ENCODE measurements around the gene CHD9.

The CHD9 gene

DNA sequence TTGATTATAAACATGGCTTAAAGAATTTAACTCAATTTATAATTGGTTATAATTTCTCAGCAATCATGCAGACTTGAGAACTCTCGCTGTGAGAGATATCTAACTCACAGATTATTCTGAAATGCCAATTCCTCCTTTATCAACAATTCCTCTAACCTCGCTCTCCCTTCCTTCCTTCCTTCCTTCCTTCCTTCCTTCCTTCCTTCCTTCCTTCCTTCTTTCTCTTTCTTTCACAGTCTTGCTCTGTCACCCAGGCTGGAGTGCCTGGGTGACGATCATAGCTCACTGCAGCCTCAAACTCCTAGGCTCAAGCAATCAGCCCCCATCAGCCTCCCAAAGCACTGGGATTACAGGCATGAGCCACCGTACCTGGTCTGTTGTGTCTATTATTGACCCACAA is 42.4 kb downstream of the CHD9 start:
- FAIRE-seq: no peak

DNA sequence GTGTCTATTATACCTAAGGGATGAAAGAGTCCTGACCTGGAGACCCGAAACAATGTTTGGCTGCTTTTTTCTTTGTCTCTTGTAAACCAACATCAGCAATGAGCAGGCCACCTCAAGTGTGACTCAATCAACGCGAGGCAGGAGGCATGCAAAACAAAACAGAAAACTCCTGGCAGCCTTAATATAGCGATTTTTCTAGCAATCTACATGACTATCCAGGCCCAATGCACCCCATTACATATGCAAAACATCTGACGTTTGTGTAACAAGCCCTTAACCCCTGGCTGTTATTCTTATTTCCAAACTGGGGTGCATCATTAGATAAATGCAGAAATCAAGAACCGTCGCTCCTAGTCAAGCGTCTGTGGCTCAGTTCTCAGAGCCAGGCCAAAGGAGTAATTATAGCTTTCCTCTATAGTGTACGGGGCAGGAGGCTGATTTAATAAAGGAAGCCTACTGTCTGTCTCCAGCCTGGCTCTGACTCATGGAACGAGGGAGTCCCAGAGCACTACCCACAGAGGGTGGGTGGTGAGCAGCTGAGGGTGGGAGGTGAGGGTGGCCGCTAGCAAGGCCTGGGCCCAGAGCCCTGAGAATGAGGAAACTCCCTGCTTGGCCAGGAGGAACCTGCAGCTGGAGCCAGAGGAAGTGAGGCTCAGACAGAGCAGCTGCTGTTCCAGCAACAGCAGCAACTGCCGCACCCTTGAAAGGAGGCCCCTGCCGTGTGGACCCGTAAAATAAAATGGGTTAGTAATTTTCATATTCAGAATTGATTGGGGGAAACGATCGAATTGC is 43.9 kb downstream of the CHD9 start:
- FAIRE-seq: no peak

DNA sequence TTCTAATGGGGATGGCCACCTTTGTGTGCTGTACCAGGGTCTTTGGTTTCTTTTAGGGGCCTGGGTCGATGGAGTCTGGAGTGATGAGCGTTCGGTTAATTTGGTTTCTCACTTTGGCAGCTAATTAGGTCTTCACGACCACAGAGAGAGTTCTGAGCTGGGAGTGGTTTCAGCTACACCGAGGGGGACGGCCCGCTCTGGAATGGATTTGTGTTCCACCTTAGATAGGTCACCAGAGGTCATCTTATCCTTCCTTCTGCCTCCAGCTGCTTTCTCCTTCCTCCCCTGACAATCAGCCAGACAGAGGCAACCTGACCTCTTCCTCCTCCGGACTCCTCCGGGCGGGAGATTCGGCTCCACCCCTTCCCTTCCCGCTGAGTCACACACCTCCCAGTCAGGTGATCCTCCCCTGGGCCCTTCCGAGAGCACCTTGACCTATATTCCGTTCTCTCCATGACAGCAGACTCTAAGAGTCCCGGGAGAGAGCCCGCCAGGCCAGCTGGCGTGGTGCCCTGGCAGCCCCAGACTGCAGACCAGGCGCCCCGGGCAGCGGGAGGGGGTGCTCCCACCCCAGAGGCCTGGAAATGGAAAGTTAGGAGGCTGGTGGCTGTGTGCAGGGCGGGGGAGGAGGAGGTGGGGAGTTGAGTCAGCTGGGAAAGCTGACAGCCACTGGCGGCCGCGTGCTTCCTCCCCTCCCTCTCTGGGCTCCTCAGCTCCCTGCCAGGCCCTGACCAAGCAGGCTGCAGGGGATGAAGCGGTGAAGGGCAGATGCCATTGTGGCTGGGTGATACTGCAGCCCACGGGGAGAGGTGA is 44.7 kb downstream of the CHD9 start:
- FAIRE-seq: peak; percentile 49

DNA sequence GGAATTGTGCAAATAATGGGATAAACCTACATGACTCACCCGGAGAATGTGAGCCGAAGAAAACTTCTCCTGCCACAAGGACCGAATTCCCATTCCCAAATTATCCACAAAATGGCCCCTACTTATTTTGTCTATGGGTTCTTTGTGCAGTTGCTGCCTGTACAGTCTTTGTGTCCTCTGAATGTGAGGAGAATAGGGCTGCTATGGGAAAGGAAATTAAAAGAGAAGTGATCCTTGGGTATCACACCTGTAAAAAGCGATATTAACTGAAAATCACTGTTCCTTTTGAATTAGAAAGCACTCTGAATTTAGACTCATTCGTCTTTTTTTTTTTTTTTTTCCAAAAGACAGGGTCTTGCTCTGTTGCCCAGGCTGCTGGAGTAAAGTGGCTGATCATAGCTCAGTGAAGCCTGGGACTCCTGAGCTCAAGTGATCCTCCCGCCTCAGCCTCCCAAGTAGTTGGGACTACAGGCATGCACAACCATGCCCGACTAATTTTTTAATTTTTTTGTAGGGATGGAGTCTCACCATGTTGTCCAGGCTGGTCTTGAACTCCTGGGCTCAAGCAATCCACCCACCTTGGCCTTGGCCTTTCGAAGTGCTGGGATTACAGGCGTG is 45.4 kb downstream of the CHD9 start:
- no peak for FAIRE-seq

DNA sequence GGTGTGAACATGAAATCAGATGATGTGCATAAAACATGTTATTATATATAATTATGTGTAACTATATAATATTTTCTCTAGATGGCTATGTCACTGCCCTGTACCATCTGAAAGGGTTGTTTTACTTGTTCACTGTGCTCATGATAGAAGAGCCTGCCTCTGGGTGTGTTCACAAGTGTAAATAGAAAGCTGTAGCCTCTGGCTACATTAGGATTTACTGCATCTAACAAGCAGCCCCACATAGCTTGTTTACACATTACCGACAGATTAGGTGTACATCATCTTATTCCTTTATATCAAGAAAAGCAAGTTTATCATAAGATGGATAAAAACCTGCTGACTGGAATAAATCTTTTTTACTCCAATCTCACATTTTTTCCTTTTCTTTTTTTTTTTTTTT is 46.1 kb downstream of the CHD9 start:
- FAIRE-seq: no peak

DNA sequence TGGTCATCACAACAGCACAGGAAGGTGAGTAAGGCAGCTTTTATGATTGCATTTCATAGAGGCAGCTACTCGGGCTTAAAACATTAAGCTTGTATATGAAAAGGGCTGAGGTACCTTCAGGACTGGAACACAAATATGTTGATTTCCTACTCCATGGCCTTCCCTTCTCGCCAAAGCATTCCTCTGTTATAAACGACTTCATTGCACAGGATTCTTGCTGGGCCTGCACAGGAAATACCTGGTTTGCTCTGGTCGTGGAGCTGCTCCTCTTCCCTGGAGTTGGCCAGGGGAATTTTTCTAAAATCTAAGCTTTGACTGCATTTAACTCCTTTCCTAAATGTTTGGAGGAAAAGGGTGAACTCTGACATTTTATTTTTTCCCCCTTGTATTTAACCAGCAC is 49.0 kb downstream of the CHD9 start:
- FAIRE-seq: no peak

DNA sequence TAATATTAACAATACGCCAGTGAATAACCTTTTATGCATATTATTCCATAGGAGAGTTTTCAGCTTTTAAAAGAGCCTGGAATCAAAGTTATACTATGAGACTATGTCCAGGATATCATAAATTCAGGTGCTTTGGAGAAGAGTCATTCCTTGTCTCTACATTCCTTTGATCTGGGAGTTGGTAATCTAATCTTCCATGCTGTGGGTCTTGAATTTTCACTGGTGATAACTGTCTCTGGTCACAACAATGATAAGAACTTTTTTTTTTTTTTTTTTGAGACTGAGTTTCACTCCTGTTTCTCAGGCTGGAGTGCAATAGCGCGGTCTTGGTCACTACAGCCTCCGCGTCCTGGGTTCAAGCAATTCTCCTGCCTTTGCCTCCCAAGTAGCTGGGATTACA is 50.8 kb downstream of the CHD9 start:
- no peak for FAIRE-seq

DNA sequence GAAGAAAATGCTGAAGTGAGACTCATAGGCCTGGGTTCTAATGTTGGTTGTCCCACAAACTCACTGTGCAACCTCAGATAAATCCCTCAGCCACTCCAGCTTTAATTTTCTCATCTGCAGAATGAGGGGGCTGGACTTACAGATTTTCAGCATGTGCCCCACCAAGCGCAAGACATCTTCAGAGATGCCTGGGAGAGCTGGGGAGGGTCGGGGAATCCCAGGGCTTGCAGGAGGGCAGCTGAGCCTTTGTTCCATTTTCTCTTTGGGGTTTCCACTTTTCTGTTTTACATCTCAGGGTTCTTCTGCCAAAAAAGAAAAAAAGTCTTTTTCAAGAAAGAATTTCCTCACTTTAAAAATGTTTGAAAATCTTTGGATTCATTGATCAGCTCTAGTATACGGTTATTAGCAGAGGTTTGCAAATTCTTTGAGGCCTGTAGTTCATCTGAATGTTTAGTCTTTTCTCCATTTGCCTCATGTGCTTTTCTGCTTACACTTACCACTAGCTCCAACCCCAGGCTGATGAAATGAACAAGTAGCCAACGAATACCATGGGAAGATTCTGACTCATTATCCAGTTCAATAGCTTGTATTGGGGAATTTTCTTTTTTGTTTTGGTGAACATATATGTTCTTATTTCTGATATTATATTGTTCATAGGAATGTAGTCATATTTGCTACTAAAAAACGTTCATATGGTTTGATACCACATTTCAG is 56.4 kb downstream of the CHD9 start:
- FAIRE-seq: no peak

DNA sequence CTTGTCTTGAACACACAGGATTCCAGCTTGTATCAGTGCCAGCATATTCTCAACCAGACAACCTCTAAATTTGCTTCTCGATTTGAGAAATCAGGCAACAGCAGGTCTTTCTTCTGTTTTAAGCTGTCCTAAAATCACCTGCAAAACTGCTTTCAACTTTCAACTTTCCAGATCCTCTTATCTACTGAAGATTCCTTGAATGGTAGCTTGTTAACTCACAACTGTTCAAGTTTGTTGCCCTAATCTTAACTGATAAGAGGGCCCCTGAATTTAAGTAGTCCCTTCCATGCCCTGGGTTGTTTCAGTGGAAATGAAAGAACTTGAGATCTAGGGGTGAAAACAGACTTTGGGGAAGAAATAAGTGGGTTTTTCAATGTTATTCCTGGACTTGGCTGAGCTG is 57.2 kb downstream of the CHD9 start:
- FAIRE-seq: no peak

DNA sequence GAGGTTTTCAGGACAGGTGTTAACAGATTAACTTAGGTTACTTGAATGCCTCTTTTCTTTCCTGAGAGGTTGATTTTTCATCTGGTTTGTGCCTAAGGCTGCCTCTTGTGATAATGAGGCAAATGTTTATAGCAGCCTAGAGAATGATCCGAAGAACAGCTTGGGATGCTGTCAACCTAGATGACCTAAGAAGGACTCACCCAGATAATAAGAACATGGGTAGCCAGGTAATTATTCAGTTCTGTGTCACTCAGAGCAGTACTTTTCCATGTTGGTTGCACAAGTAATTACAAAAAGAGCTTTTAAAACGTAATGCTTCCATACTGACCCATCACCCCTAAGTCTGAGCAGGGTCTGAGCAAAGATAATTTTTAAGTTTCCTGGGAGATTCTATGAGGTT is 60.3 kb downstream of the CHD9 start:
- no peak for FAIRE-seq

DNA sequence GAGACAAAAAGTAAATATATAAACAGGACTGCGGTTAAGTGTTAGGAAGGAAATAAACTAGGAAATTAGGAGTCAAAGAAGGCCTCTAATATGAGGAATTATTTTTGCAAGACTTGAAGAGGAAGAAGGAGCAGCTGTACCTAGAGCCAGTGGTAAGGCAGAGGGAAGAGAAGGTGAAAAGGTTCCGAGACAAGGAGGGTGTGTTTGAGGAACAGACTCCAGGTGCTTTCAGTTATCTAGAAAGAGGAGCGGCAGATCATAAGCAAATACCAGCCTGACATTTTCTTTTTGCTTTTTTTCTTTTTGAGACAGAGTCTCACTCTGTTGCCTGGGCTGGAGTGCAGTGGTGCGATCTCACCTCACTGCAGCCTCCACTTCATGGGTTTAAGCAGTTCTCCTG is 61.0 kb downstream of the CHD9 start:
- no peak for FAIRE-seq

DNA sequence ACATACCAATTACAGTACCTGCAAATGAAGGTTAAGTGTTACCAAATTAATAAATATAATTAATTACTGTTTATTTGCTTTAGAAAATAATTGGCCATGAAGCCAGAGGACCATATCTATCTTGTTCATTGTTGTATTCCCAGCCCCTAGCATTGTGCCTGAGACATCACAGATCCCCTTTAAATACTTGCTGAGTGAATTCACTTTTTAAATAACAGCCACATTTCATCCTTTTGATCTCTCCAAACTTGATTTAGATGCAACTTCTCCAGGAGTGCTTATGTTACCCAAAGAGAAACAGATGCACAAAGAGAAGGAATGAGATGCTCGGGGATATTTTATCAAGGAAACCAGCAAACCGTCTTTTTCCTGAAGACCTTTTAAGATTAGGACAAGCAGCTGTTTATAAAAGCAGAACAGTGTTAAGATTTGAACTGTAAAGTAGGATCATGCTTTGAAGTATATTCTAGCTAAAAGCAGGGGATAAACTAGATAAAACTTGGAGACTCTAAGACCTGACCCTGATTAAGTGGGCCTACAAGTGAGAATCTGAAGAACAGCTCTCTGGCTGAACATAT is 66.3 kb downstream of the CHD9 start:
- no peak for FAIRE-seq

DNA sequence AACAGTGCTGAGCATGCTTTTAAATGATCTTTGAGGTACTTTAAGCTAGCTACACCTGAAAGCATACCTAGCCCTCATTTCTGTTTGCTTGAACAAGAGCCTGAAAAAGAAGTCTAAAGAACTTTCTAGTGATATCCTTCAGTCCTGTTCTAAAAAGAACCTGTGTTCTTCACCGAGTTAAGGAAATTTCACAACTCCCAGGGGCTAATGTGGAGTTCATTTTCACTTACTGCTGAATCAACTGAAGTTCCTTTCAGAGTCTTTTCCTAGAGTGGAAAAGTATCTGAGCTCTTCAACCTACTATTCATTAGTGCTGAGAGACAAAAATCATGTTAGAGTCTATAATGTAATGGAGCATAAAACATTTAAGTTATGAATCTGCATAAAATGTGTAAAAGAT is 66.9 kb downstream of the CHD9 start:
- FAIRE-seq: no peak

DNA sequence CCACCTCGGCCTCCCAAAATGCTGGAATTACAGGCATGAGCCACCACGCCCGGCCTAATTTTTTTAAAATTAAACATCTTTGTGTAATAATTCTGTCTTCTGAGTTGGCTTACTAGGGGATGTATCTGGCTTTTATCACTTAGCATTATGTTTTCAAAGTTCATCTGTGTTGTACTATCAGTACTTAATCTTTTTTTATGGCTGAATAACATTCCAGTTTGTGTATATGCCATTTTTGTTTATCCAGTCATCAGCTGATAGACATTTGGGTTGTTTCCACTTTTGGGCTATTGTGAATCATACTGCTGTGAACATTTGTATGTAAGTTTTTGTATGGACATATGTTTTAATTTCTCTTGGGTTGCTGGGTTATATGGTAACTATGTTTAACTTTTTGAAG is 69.0 kb downstream of the CHD9 start:
- no peak for FAIRE-seq

DNA sequence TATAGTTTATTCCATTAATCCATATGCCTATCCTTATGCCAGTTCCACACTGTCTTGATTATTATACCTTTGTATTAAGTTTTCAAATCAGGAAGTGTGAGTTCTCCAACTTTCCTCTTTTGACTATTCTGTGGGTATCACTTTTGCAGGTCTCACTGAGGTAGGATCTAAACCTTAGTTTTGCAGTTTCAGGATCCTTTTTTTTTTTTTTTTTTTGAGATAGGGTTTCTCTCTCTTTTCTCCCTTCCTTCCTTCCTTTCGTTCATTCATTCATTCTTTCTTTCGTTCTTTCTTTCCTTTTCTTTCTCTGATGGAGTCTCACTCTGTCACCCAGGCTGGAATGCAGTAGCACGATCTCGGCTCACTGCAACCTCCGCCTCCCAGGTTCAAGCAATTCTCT is 71.6 kb downstream of the CHD9 start:
- FAIRE-seq: no peak

DNA sequence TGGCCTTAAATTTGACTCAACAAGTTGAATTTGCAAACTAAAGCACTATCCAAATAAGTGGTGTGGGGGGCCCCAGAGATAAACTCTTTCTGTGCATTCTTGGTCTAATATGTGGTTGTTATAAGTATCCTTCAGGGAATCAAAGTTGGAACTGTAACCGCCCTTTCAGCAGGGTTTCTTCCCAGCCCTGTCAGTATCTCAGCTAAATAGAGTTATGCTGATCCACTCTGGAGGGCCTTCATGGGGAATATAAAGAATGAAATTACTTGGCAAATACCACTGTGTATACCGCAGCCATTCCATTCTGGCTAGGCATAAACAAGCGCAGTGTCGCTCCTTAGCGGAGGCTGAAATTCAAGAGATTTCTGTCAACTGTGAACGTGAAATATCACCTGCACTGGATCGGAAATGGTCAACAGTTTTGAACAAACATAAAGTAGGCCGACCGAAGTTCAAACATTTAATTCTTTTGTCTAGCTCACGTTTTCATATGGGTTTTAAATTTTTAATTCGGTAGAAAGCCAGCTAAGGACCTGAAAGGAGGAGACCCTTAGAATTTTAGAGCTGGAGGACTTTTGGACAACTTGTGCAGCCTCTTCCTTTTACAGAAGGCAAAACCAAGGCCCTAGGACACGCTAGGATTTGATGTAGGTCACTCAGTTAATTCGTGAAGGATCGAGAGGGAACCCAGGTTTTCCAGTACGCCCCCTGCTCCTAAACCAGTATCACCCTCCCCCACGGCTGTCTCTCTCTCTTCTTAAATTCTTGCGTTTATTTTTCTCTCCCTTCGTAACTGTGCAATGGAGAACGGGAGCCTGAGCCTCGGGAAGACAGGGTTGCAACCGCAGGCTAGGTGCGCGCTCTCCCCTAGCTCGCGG is 74.7 kb downstream of the CHD9 start:
- peak; percentile 47 for FAIRE-seq

DNA sequence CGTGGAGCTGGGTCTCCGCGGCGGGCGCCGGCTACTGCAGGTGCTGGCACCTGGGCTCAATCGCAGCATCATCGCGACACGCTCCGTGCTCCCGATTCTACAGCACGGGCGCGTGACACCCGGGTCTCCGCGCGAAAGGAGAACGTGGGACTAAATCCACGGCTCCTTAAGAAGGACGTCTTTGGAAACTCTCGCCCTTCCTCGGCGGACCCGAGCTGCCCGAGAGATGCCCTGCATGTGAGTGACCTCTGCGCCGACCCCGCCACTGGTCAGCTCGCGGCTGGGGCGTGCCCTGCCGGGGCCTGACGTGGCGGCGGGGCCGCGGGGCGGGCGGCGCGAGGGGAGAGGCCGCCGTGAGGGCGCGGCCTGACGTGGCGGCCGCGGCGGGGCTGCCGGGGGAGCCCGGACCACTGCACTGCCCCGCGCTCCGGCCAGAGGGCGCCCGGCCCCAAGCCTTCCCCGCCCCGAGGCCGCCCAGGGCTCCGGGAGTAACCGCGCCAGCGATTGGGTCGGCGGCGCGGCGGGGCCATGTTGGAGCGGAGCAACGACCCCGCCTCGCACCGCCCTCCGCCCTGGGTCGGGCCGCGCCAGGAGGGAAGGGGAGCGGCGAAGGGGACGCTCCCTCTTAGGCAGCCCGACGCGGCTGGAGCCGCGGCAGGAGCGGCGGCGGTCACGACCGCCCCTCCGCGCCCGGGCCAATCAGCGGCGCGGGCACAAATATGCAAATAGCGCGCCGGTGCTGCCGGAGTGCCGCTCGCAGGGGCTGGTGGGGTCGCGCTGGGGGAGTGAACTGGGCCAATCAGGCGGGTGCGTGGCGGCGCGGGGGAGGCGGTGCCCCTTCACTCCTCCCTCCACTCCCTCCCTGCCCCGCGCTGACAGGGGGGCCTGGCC is 75.6 kb downstream of the CHD9 start:
- no peak for FAIRE-seq

DNA sequence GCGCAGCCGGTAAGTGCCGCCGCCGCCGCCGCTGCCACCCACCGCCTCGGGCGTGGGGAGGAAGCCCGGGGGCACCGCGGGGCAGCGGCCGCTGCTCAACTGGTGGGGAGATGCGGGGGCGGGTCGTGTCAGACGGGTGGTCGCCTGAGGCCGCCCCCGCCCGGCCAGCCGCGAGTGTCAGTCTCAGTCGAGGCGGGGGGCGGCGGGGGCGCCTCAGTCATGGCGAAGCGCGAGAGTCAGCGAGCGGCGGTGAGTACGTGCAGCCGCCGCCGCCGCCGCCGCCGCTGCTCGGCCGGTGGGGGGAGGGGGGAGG is 76.2 kb downstream of the CHD9 start:
- FAIRE-seq: no peak

DNA sequence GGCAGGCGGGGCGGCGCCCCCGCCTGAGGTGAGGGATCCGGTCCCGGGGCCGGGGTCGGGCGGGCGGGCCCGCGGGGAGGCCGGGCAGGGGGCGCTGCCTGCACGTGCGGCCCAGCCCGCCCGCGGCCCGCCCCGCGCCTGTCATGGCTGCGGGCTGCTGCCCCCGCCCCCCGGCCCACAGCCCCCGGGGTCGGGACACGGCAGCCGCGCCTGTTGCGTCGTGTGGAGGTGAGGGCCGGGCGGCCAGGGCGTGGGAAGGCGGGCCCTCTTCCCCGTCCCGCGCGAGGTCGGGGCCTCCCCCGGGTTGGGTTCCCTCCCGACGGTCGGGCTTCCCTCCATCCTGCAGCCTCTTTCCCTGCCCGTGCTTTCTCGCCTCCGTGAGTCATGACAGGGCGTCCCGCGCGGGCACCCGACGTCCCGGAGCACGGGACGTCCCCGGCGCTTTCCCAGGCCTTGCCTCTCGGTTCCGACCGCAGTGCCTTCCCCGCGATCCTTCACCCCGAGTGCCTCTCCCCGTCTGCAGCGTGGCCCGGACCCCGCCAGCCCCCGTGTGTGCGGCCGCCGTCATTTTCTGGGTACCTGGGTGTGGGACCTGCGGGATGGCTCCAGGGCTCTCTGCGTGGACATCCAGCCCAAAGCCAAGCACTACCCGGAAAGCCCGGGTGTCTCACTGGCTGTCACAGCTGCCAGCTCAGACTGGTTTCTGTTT is 76.7 kb downstream of the CHD9 start:
- FAIRE-seq: no peak

DNA sequence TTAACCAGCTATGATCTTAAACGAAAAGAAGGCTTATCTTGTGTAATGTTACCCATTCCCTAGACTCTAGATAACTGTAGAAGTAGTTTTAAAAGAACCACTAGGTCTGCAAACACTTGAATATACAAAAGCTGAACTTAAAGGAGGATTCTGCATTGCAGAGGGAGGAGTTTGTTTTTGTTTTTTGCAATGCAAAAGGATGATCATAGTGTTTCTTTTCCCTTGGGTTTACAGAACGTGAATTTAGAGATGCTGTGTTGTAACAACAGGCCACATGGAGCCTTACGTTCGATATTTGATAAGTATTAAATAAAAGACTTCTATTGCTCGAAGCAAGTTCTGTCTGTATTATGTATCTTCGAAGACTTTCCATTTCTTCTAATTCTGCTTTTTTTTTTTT is 77.6 kb downstream of the CHD9 start:
- FAIRE-seq: peak; percentile 13

All from islet of Langerhans (tissue), 1 donor.